ENCODE measurements around the gene VANGL1. TPM values are rescaled to one million over a fixed set of nuclear protein-coding genes. Genes with fewer than 3 reads are reported as not detected.

VANGL1 gene
- total RNA-seq, 2 experiments from 2014 or later, result 0.72 TPM

DNA sequence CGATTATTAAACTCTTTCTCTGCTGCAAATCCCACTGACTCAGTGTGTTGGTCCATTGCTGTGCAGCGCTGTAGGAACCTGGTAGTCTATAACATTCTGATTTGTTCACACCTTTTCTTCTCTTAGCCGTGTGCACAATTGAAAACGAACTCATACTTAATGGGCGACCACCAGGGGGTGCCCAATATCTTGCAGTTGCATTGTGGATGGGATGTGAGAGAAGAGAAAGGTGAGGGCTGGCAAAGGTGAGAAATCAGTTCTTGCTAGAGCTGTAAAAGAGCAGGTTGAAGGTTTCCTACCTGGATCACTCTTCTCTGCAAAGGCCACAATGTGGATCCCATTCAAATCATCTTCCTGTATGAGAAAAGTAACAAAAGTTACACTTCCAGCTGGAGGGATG is 75.8 kb downstream of the VANGL1 start:
- CTCF ChIA-PET, result interaction anchor here (2.0 to 2.6 kb wide), 2 partner anchors 54 to 265 kb away, joined by 4 to 13 read pairs; no protein-coding TSS in a partner anchor
- DNase-seq, result peak; percentile 52
- Mint-ChIP-seq H3K4me3 (no peak overlapping the region), H3K36me3 (ENCODE audit: low read depth) (no peaks in the 10 kb centered on the region), H3K9me3 (no peaks in the 10 kb centered on the region), H3K27ac (no peak overlapping the region), H3K27me3 (ENCODE audit: low read depth) (peaks cover 4% of the 10 kb centered on the region), H3K4me1 (ENCODE audit: low read depth) (no peaks in the 10 kb centered on the region)
- intact Hi-C loops (cut with micrococcal nuclease), result no loop called here

DNA sequence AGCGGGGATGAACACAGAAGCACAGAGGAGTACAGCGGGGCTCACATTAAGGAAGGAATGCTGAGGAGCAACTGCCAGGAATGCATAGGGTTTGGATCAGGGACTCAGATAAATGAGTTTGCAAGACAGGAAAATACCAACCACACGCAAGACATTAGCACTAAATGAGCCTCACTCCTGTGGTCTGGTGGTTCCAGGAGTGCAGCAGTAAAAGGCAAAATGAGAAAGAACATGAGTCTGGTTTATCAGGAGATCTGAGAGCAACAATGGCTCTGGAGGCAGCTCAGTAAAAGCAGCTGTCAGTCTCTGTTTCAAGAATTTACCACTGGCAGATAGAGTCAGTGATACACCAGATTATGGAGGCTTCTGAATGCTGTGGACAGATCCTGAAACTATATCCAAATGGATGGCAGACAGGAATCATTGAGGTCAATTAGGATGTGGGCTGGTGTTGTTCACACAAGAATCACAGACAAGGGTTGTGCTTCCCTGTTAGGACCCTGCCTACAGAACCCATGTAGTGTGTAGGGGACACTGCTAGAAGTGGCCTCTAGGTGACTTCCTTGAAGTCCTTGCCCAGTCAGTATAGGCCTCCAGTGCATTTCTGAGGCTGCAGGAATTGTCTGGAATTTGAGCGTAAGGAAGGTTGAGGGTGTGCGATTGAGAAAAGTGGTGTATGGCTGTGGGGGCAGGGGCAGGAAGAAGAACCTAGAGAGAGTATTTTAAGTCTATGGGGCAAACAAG is 76.4 kb downstream of the VANGL1 start:
- H3K36me3 Mint-ChIP-seq (ENCODE audit: low read depth), result no peaks in the 10 kb centered on the region
- H3K27ac Mint-ChIP-seq, result no peak overlapping the region
- H3K4me3 Mint-ChIP-seq, result no peak overlapping the region
- H3K9me3 Mint-ChIP-seq, result no peaks in the 10 kb centered on the region
- no peak for DNase-seq
- CTCF ChIA-PET, result interaction anchor here (2.0 to 2.6 kb wide), 2 partner anchors 54 to 264 kb away, joined by 4 to 13 read pairs; no protein-coding TSS in a partner anchor
- peaks cover 4% of the 10 kb centered on the region for H3K27me3 Mint-ChIP-seq (ENCODE audit: low read depth)
- intact Hi-C loops (cut with micrococcal nuclease), result loop anchor here (1.0 kb wide), 1 partner anchor 263 kb away; no protein-coding TSS in a partner anchor
- no peaks in the 10 kb centered on the region for H3K4me1 Mint-ChIP-seq (ENCODE audit: low read depth)

DNA sequence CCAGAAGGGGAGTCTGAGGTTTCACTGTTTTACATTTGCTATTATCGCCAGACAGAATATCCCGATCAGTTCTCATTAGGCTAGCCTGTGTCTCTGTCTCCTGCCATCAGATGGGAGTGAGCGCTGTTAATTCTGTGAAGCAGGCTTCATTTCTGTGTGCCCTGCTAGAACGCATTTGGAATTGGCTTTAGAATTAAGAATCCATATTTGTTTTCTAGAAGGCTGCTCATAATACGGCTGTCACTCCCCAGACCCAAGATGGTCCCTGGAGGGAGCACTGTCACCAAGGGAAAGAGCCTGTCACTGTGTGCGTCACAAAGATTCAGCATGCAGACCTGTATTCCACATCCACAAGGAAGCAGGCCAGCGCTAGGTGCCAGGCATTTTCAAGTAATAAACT is 77.5 kb downstream of the VANGL1 start:
- Mint-ChIP-seq H3K36me3 (ENCODE audit: low read depth) (no peaks in the 10 kb centered on the region), H3K27ac (no peak overlapping the region), H3K9me3 (no peaks in the 10 kb centered on the region), H3K4me1 (ENCODE audit: low read depth) (no peaks in the 10 kb centered on the region), H3K4me3 (no peak overlapping the region), H3K27me3 (ENCODE audit: low read depth) (peaks cover 4% of the 10 kb centered on the region)
- DNase-seq, result no peak
- CTCF ChIA-PET, result interaction anchor here (0.6 to 2.0 kb wide), 2 partner anchors 12 to 52 kb away, joined by 3 to 4 read pairs; no protein-coding TSS in a partner anchor
- intact Hi-C loops (cut with micrococcal nuclease), result no loop called here

DNA sequence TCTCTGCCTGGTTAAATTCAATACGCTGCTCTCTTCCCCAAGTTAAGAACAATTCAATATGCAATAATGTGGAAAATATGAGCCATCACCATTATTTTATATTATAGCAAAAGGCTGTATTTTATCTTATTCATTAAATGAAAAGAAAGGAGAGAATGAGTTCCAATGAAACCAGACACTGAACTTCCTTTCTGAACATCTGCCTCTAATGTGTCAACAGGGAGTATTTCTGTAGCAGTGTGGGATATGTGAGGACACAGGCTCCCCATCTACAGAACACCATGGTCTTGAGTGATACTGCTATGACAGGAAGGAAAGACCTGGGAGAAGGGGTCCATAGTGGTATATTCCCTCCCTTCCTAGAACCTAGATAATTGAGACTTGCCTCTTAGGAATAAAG is 80.5 kb downstream of the VANGL1 start:
- Mint-ChIP-seq H3K36me3 (ENCODE audit: low read depth) (no peaks in the 10 kb centered on the region), H3K27me3 (ENCODE audit: low read depth) (peaks cover 4% of the 10 kb centered on the region), H3K4me3 (no peak overlapping the region), H3K4me1 (ENCODE audit: low read depth) (no peaks in the 10 kb centered on the region), H3K9me3 (no peaks in the 10 kb centered on the region), H3K27ac (no peak overlapping the region)
- intact Hi-C loops (cut with micrococcal nuclease), result no loop called here
- CTCF ChIA-PET, result no interaction called here
- DNase-seq, result no peak

GRCh38 chr1:115723756-115724155 is 82.0 kb downstream of the VANGL1 start:
- Mint-ChIP-seq H3K36me3 (ENCODE audit: low read depth) (no peaks in the 10 kb centered on the region), H3K4me3 (no peak overlapping the region), H3K27ac (no peak overlapping the region), H3K4me1 (ENCODE audit: low read depth) (no peaks in the 10 kb centered on the region), H3K27me3 (ENCODE audit: low read depth) (no peaks in the 10 kb centered on the region), H3K9me3 (no peaks in the 10 kb centered on the region)
- intact Hi-C loops (cut with micrococcal nuclease), result no loop called here
- DNase-seq, result no peak
- CTCF ChIA-PET, result no interaction called here

GRCh38 chr1:115725600-115725999 is 83.8 kb downstream of the VANGL1 start:
- Mint-ChIP-seq H3K9me3 (no peaks in the 10 kb centered on the region), H3K4me3 (no peak overlapping the region), H3K36me3 (ENCODE audit: low read depth) (no peaks in the 10 kb centered on the region), H3K27me3 (ENCODE audit: low read depth) (no peaks in the 10 kb centered on the region), H3K4me1 (ENCODE audit: low read depth) (no peaks in the 10 kb centered on the region), H3K27ac (no peak overlapping the region)
- DNase-seq, result no peak
- intact Hi-C loops (cut with micrococcal nuclease), result no loop called here
- CTCF ChIA-PET, result no interaction called here

GRCh38 chr1:115726161-115726560 is 84.4 kb downstream of the VANGL1 start:
- intact Hi-C loops (cut with micrococcal nuclease), result no loop called here
- CTCF ChIA-PET, result no interaction called here
- no peak overlapping the region for H3K27ac Mint-ChIP-seq

GRCh38 chr1:115726570-115726969 is 84.8 kb downstream of the VANGL1 start:
- intact Hi-C loops (cut with micrococcal nuclease), result no loop called here
- CTCF ChIA-PET, result no interaction called here
- Mint-ChIP-seq H3K27ac (no peak overlapping the region), H3K36me3 (ENCODE audit: low read depth) (no peaks in the 10 kb centered on the region), H3K27me3 (ENCODE audit: low read depth) (no peaks in the 10 kb centered on the region), H3K4me3 (no peak overlapping the region), H3K9me3 (no peaks in the 10 kb centered on the region), H3K4me1 (ENCODE audit: low read depth) (no peaks in the 10 kb centered on the region)
- no peak for DNase-seq

More at GRCh38 chr1:115726161-115726560, 84.4 kb downstream of the VANGL1 start:
- H3K9me3 Mint-ChIP-seq, result no peaks in the 10 kb centered on the region
- no peak for DNase-seq
- H3K36me3 Mint-ChIP-seq (ENCODE audit: low read depth), result no peaks in the 10 kb centered on the region
- H3K27me3 Mint-ChIP-seq (ENCODE audit: low read depth), result no peaks in the 10 kb centered on the region
- no peaks in the 10 kb centered on the region for H3K4me1 Mint-ChIP-seq (ENCODE audit: low read depth)
- no peak overlapping the region for H3K4me3 Mint-ChIP-seq

DNA sequence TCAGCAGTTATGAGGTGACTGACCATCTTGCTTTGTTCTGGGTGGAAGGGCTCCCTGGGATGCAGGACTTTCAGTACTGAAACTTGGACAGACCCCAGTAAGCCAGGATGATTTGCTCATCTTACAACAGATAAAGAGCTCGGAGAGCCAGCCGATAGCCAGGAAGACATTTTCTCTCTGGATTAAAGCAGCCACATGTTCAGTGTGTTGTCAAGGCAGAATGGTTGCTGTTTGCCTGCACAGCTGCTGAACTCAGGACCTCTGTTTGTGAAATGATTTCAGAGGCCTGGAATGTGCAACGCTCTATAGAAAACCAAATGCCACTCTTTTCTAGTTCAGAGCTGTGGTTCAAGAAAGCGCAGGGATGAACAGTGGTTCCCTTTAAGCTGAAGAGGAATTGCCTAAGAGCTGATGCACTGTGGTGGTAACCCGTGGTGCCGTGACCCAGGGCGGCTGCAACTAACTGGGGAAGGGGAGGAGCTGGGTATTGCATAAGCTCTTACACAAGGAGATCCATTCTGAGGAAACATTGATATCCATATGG is 86.0 kb downstream of the VANGL1 start:
- no peaks in the 10 kb centered on the region for H3K27me3 Mint-ChIP-seq (ENCODE audit: low read depth)
- no peak overlapping the region for H3K4me3 Mint-ChIP-seq
- no peaks in the 10 kb centered on the region for H3K9me3 Mint-ChIP-seq
- H3K4me1 Mint-ChIP-seq (ENCODE audit: low read depth), result no peaks in the 10 kb centered on the region
- DNase-seq, result no peak
- H3K36me3 Mint-ChIP-seq (ENCODE audit: low read depth), result no peaks in the 10 kb centered on the region
- intact Hi-C loops (cut with micrococcal nuclease), result no loop called here
- H3K27ac Mint-ChIP-seq, result no peak overlapping the region
- CTCF ChIA-PET, result no interaction called here

DNA sequence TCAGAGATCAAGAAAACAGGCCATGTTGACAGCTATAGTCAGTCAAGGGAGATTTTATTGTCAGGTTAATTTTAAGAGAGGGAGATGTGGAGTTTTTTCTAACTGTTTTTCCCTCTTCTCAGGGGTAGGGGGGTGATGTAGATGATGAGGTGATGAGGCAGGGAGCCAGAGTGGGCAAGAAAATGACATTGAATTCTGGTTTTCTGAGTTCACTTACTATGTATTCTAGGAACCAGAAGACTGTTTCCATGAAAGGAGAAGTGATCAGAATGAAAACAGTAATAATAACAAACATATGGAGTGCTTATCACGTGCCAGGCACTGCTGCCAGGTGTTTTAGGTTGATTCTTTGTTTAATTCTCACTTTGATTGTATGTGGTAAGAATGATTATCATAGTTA is 86.6 kb downstream of the VANGL1 start:
- intact Hi-C loops (cut with micrococcal nuclease), result no loop called here
- Mint-ChIP-seq H3K4me1 (ENCODE audit: low read depth) (no peaks in the 10 kb centered on the region), H3K4me3 (no peak overlapping the region), H3K9me3 (no peaks in the 10 kb centered on the region), H3K36me3 (ENCODE audit: low read depth) (no peaks in the 10 kb centered on the region), H3K27ac (no peak overlapping the region), H3K27me3 (ENCODE audit: low read depth) (no peaks in the 10 kb centered on the region)
- no peak for DNase-seq
- CTCF ChIA-PET, result no interaction called here

DNA sequence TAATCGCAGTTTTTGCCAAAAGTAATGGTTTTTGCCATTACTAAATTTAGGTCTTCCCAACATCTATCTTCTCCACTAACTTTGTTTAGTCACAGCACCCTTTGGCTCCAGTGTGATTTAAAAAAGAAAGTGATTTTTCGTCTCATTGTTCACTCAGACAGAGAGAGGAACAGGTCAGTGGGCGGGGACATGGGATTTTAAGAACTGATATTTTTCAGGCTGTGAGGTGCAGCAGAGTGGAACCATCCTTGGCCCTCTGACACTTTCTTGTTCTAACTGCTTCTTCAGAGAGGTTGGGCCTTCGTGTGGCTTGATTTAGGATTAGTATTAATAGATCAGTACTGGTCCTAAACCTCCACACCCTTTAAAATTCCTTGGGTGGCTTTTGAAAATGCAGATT is 88.0 kb downstream of the VANGL1 start:
- intact Hi-C loops (cut with micrococcal nuclease), result no loop called here
- Mint-ChIP-seq H3K36me3 (ENCODE audit: low read depth) (no peaks in the 10 kb centered on the region), H3K4me1 (ENCODE audit: low read depth) (no peaks in the 10 kb centered on the region), H3K4me3 (no peak overlapping the region), H3K27me3 (ENCODE audit: low read depth) (no peaks in the 10 kb centered on the region), H3K9me3 (no peaks in the 10 kb centered on the region), H3K27ac (no peak overlapping the region)
- CTCF ChIA-PET, result no interaction called here
- DNase-seq, result no peak

GRCh38 chr1:115732316-115732715 is 90.5 kb downstream of the VANGL1 start:
- Mint-ChIP-seq H3K27me3 (ENCODE audit: low read depth) (no peaks in the 10 kb centered on the region), H3K36me3 (ENCODE audit: low read depth) (no peaks in the 10 kb centered on the region), H3K27ac (no peak overlapping the region), H3K9me3 (no peaks in the 10 kb centered on the region), H3K4me3 (no peak overlapping the region), H3K4me1 (ENCODE audit: low read depth) (no peaks in the 10 kb centered on the region)
- CTCF ChIA-PET, result no interaction called here
- intact Hi-C loops (cut with micrococcal nuclease), result no loop called here
- DNase-seq, result no peak

DNA sequence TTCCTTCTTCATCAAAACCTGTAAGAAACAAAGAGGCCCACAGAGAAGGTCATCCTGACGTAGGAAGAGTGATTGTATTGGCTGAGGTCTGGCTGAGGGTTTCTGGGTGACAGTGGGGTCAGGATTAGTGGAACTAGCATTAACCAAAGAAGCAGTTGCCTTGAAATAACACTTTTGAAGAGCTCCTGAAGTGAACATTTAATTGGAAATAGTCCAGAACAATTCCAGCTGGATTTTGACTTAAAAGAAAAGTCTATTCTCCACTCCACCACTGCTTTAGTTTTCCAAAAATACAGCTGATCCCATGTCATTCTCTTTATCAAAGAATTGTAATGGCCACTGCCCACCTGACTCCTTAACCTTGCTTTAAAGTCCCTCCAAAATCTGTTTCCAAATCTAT is 99.0 kb downstream of the VANGL1 start:
- H3K27me3 Mint-ChIP-seq (ENCODE audit: low read depth), result no peaks in the 10 kb centered on the region
- DNase-seq, result no peak
- CTCF ChIA-PET, result no interaction called here
- H3K4me3 Mint-ChIP-seq, result no peak overlapping the region
- H3K9me3 Mint-ChIP-seq, result no peaks in the 10 kb centered on the region
- H3K36me3 Mint-ChIP-seq (ENCODE audit: low read depth), result no peaks in the 10 kb centered on the region
- no peaks in the 10 kb centered on the region for H3K4me1 Mint-ChIP-seq (ENCODE audit: low read depth)
- H3K27ac Mint-ChIP-seq, result no peak overlapping the region
- intact Hi-C loops (cut with micrococcal nuclease), result no loop called here

All from activated naive CD4-positive, alpha-beta T cell treated with anti-CD3 and anti-CD28 coated beads for 36 hours (primary cell).